ENCODE measurements around the gene CERS2. TPM values are rescaled to one million over a fixed set of nuclear protein-coding genes. Genes with fewer than 3 reads are reported as not detected.

CERS2 gene
- total RNA-seq, 2 donors from 2014 or later: 102 to 122 TPM

GRCh38 chr1:150979092-150980056, 4.7 kb upstream of the CERS2 start:
- ATAC-seq (ENCODE audit: insufficient number of reproducible peaks, low FRiP score, low read depth) (no peak), DNase-seq (ENCODE audit: low spot score) (peak; percentile 86)
- H3K4me1 ChIP-seq (ENCODE audit: control insufficient read depth in 1 of 2, low read depth in 2 of 2): peaks cover 16 to 43% of the 10 kb centered on the region in 2 donors
- H3K36me3 ChIP-seq: no peaks in the 10 kb centered on the region
- no peaks in the 10 kb centered on the region for H3K27me3 ChIP-seq (replicated peaks; ENCODE audit: insufficient read depth)
- H3K27ac ChIP-seq: peak overlapping the region; percentile 85 to 92
- H3K9me3 ChIP-seq: no peaks in the 10 kb centered on the region
- H3K4me3 ChIP-seq: peak overlapping the region; percentile 58
- peak; percentile 100 for TF ChIP-seq CTCF (IDR thresholded peaks at IDR 0.05)

- ATAC-seq (ENCODE audit: insufficient number of reproducible peaks, low FRiP score, low read depth): peak; percentile 72
- peak overlapping the region; percentile 15 for H3K4me3 ChIP-seq
- peak overlapping the region; percentile 85 to 92 for H3K27ac ChIP-seq
- TF ChIP-seq CTCF (IDR thresholded peaks at IDR 0.05): no peak
- H3K36me3 ChIP-seq: no peaks in the 10 kb centered on the region
- DNase-seq (ENCODE audit: low spot score): peak; percentile 77
- H3K9me3 ChIP-seq: no peaks in the 10 kb centered on the region
- no peaks in the 10 kb centered on the region for H3K27me3 ChIP-seq (replicated peaks; ENCODE audit: insufficient read depth)
- peaks cover 23 to 58% of the 10 kb centered on the region in 2 donors for H3K4me1 ChIP-seq (ENCODE audit: control insufficient read depth in 1 of 2, low read depth in 2 of 2)
These were observed 2.5 kb upstream of the CERS2 start for GRCh38 chr1:150976879-150977694.

- no peak for TF ChIP-seq CTCF (IDR thresholded peaks at IDR 0.05)
- Histone ChIP-seq H3K27ac (peak overlapping the region; percentile 85 to 92), H3K9me3 (no peaks in the 10 kb centered on the region), H3K4me1 (ENCODE audit: control insufficient read depth in 1 of 2, low read depth in 2 of 2) (peaks cover 30 to 65% of the 10 kb centered on the region in 2 donors), H3K36me3 (no peaks in the 10 kb centered on the region), H3K4me3 (no peak overlapping the region), H3K27me3 (replicated peaks; ENCODE audit: insufficient read depth) (no peaks in the 10 kb centered on the region)
- DNase-seq (ENCODE audit: low spot score) (no peak), ATAC-seq (ENCODE audit: insufficient number of reproducible peaks, low FRiP score, low read depth) (no peak)
These were observed 1.8 kb upstream of the CERS2 start for GRCh38 chr1:150976401-150976821.

- H3K4me1 ChIP-seq (ENCODE audit: control insufficient read depth in 1 of 2, low read depth in 2 of 2): peaks cover 44 to 76% of the 10 kb centered on the region in 2 donors
- ATAC-seq (ENCODE audit: insufficient number of reproducible peaks, low FRiP score, low read depth) (peak; percentile 4), DNase-seq (ENCODE audit: low spot score) (no peak)
- no peak for TF ChIP-seq CTCF (IDR thresholded peaks at IDR 0.05)
- H3K27me3 ChIP-seq (replicated peaks; ENCODE audit: insufficient read depth): no peaks in the 10 kb centered on the region
- H3K4me3 ChIP-seq: peak overlapping the region; percentile 89
- H3K36me3 ChIP-seq: no peaks in the 10 kb centered on the region
- H3K27ac ChIP-seq: peak overlapping the region; percentile 92 to 94
- no peaks in the 10 kb centered on the region for H3K9me3 ChIP-seq
These were observed 627 bp downstream of the CERS2 start for GRCh38 chr1:150973836-150974579.

All from thoracic aorta (tissue), 2 donors.